Endothelial cell of umbilical vein (primary cell): ENCODE data around the gene NCSTN. TPM values are rescaled to one million over a fixed set of nuclear protein-coding genes. Genes with fewer than 3 reads are reported as not detected.

Experiments
- BruUV-seq: library from RNA; stranded (reverse); fragments of 400-500 nt; replicated peaks from 2 replicates; lab custom pipeline; 2021; lab: Mats Ljungman, UMichigan
- CTCF ChIA-PET: fragments of 300-600, 350-600 bp; sonication (Branson Sonifier 250); formaldehyde crosslinking; loops from one replicate; lab custom pipeline; 2021; ENCODE audit warnings: antibody characterized with exemption, inconsistent platforms; lab: Charles Lee
- POLR2A ChIA-PET: fragments of 300-600, 350-600 bp; sonication (Branson Sonifier 250); formaldehyde crosslinking; loops from one replicate; lab custom pipeline; 2021; ENCODE audit warnings: antibody characterized with exemption, inconsistent platforms; lab: Charles Lee
- DNase-seq: peaks from one replicate; pipeline ENCODE4 v3.0.0-alpha.2; 2011; ENCODE audit warnings: low read depth, low spot score
- FAIRE-seq: peaks from 2 replicates; lab custom pipeline; 2011; peaks lifted over from hg19 to GRCh38; lab: Jason Lieb, UNC
- H2AFZ ChIP-seq: 2 replicates; pipeline ENCODE4 v1.6.0; 2012; ENCODE audit warnings: low read depth, low read length, control low read depth, inconsistent platforms
- H3K27ac ChIP-seq: 2 replicates; pipeline ENCODE4 v1.5.1; 2011; ENCODE audit warnings: low read depth, mild to moderate bottlenecking, control low read depth, low read length, moderate library complexity; ENCODE audit not compliant: insufficient read depth
- H3K27me3 ChIP-seq, 2 experiments: 2 replicates each; pipeline versions ENCODE4 v1.6.0 to v1.6.1; 2011; ENCODE audit warnings: low read length in 2 of 2, mixed read lengths in 1 of 2; ENCODE audit not compliant: control insufficient read depth in 2 of 2, insufficient read depth in 2 of 2
- H3K36me3 ChIP-seq, 2 experiments: 2 replicates in 1 of 2; 3 replicates in 1 of 2; pipeline ENCODE4 v1.5.1; 2011; ENCODE audit warnings: low read length in 2 of 2, mild to moderate bottlenecking in 1 of 2, moderate library complexity in 1 of 2; ENCODE audit not compliant: control insufficient read depth in 2 of 2, insufficient read depth in 2 of 2; ENCODE audit errors: extremely low read depth in 1 of 2
- H3K4me1 ChIP-seq: 3 replicates; pipeline ENCODE4 v1.5.1; 2011; ENCODE audit warnings: mild to moderate bottlenecking, low read length; ENCODE audit not compliant: control insufficient read depth, insufficient read depth; ENCODE audit errors: extremely low read depth
- H3K4me2 ChIP-seq: 2 replicates; pipeline ENCODE4 v1.6.1; 2011; ENCODE audit warnings: low read length, control low read depth, mixed read lengths; ENCODE audit not compliant: insufficient read depth
- H3K4me3 ChIP-seq, 3 experiments: fragments of 200-600 bp in 1 of 3; sonication (generic), shearing (Covaris generic) in 1 of 3; replicated peaks in 1 of 3; 2 replicates each; pipeline ENCODE4 v1.5.1; 2011 to 2016; ENCODE audit warnings: control low read depth in 3 of 3, low read length in 3 of 3, mild to moderate bottlenecking in 2 of 3, inconsistent platforms in 1 of 3, low read depth in 1 of 3, moderate library complexity in 1 of 3; ENCODE audit not compliant: insufficient read depth in 1 of 3
- H3K79me2 ChIP-seq: 2 replicates; pipeline ENCODE4 v1.6.0; 2012; ENCODE audit warnings: low read length, inconsistent platforms; ENCODE audit not compliant: control insufficient read depth, insufficient read depth
- H3K9ac ChIP-seq: replicated peaks from 2 replicates; pipeline ENCODE3; 2011; ENCODE audit warnings: low read length, control low read depth; ENCODE audit not compliant: insufficient read depth; ENCODE audit errors: extremely low read depth
- H3K9me1 ChIP-seq: replicated peaks from 3 replicates; pipeline ENCODE4 v1.6.0; 2011; ENCODE audit warnings: mild to moderate bottlenecking, low read length; ENCODE audit not compliant: control insufficient read depth, insufficient read depth; ENCODE audit errors: extremely low read depth
- H3K9me3 ChIP-seq: replicated peaks from 2 replicates; pipeline ENCODE4 v1.5.1; 2012; ENCODE audit warnings: low read length, inconsistent platforms; ENCODE audit not compliant: control insufficient read depth, insufficient read depth
- H4K20me1 ChIP-seq: replicated peaks from 2 replicates; pipeline ENCODE3; 2011; ENCODE audit warnings: mild to moderate bottlenecking, low read length; ENCODE audit not compliant: control insufficient read depth, insufficient read depth; ENCODE audit errors: extremely low read depth
- CTCF ChIP-seq, 2 donors: IDR thresholded peaks; 1 replicate in 1 of 2; 2 replicates in 1 of 2; pipeline ENCODE4 v1.5.1; 2011; ENCODE audit warnings: low read length in 2 of 2, mild to moderate bottlenecking in 2 of 2, moderate library complexity in 2 of 2, control low read depth in 1 of 2, inconsistent platforms in 1 of 2, low read depth in 1 of 2; ENCODE audit not compliant: insufficient read depth in 1 of 2; ENCODE audit errors: extremely low read depth in 1 of 2
- EZH2 ChIP-seq: IDR thresholded peaks from 2 replicates; pipeline ENCODE4 v1.6.1; 2012; ENCODE audit warnings: borderline replicate concordance, low read depth, mild to moderate bottlenecking, moderate library complexity, low read length, inconsistent platforms; ENCODE audit not compliant: severe bottlenecking
- FOS ChIP-seq: IDR thresholded peaks from 2 replicates; pipeline ENCODE4 v1.6.1; 2011; ENCODE audit warnings: mild to moderate bottlenecking, low read length, moderate library complexity, borderline replicate concordance; ENCODE audit not compliant: insufficient read depth
- GATA2 ChIP-seq: IDR thresholded peaks from 2 replicates; pipeline ENCODE4 v1.7.0; 2011; ENCODE audit warnings: low read depth, mild to moderate bottlenecking, moderate library complexity, mixed read lengths, low read length; ENCODE audit not compliant: insufficient read length, insufficient read depth
- JUN ChIP-seq: IDR thresholded peaks from 2 replicates; pipeline ENCODE4 v1.6.1; 2011; ENCODE audit warnings: borderline replicate concordance, low read depth; ENCODE audit not compliant: insufficient read length, insufficient read depth
- MYC ChIP-seq: IDR thresholded peaks from one replicate; pipeline ENCODE4 v1.6.1; 2011; ENCODE audit warnings: mild to moderate bottlenecking, low read depth, low read length
- POLR2A ChIP-seq: IDR thresholded peaks from 2 replicates; pipeline ENCODE4 v1.6.1; 2012; ENCODE audit warnings: low read depth, mild to moderate bottlenecking, control low read depth, low read length
- POLR2AphosphoS5 ChIP-seq: IDR thresholded peaks from 2 replicates; pipeline ENCODE4 v1.6.1; 2012; ENCODE audit warnings: low read depth, mild to moderate bottlenecking, control low read depth, low read length, moderate library complexity; ENCODE audit not compliant: insufficient read depth
- dilution Hi-C: fragments of 300-500 bp; cut with MboI; formaldehyde crosslinking; loops from one replicate; pipeline ENCODE4 v1.15.0; 2019; ENCODE audit warnings: low sequenced_read_pairs; ENCODE audit not compliant: extremely low pct_ligation_motif_present
- intact Hi-C: fragments of 100-400 bp; cut with micrococcal nuclease; formaldehyde crosslinking; loops from one replicate; pipeline ENCODE4 v1.10.0; 2022
- polyA plus RNA-seq, 4 experiments: library from polyadenylated mRNA; depleted of rRNA in 3 of 4; stranded (reverse) in 3 of 4; unstranded in 1 of 4; fragments of >200 nt; gene quantifications; 2 replicates each; pipeline versions ENCODE4 v1.2.1 to v1.2.3, GENCODE V29; 2011 to 2012; ENCODE audit warnings: missing spikeins in 1 of 4
- total RNA-seq: library from RNA; stranded (reverse); gene quantifications from 2 replicates; pipeline ENCODE4 v1.2.3, GENCODE V29; 2021
- TF ChIP-seq, protein P1 (sequence below): IDR thresholded peaks from 2 replicates; pipeline ENCODE4 v1.6.1; 2011; ENCODE audit not compliant: insufficient read depth, insufficient read length

NCSTN gene
- total and polyA plus RNA-seq, 2 donors (not counting 3 experiments of a cell fraction or from before 2014, with no cell fraction given): 92.5 to 199 TPM

DNA sequence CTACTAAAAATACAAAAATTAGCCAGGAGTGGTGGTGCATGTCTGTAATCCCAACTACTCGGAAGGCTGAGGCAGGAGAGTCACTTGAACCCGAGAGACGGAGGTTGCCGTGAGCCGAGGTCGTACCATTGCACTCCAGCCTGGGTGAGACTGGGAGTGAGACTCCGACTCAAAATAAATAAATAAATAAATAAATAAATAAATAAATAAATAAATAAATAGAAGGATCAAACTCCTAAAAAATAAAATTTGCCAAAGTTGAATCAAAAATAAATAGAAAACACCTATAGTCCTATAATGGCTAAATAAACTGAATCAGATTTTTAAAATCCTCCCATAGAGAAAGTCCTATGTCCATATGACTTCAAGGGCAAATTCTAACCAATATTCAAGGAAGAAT lies 43.0 kb upstream of the NCSTN start:
- H3K79me2 ChIP-seq: no peaks in the 10 kb centered on the region
- no peak overlapping the region for H3K27ac ChIP-seq
- no peak overlapping the region for H2AFZ ChIP-seq
- no peak for TF ChIP-seq JUN
- TF ChIP-seq POLR2A: no peak
- no peak for TF ChIP-seq EZH2
- no peak for TF ChIP-seq CTCF (IDR thresholded peaks at IDR 0.05; ENCODE audit: extremely low read depth in 1 of 2, insufficient read depth in 1 of 2, low read depth in 1 of 2, low read length in 2 of 2)
- TF ChIP-seq FOS: no peak
- no peak for TF ChIP-seq POLR2AphosphoS5
- TF ChIP-seq GATA2: no peak
- TF ChIP-seq MYC: no peak
- TF ChIP-seq, protein P1, sequence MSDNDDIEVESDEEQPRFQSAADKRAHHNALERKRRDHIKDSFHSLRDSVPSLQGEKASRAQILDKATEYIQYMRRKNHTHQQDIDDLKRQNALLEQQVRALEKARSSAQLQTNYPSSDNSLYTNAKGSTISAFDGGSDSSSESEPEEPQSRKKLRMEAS: no peak
- CTCF ChIA-PET: interaction anchor here (0.8 to 5.2 kb wide), 3 partner anchors 8 to 107 kb away, joined by 3 to 35 read pairs (median 5); no protein-coding TSS in a partner anchor
- peaks cover 28 to 34% of the 10 kb centered on the region in 2 experiments for H3K36me3 ChIP-seq
- FAIRE-seq (no peak), DNase-seq (no peak)
- no peak overlapping the region for H3K9ac ChIP-seq
- intact Hi-C loops: no loop called here
- H3K4me1 ChIP-seq: no peaks in the 10 kb centered on the region
- no peaks in the 10 kb centered on the region for H3K9me1 ChIP-seq
- no peaks in the 10 kb centered on the region for H3K9me3 ChIP-seq
- POLR2A ChIA-PET: no interaction called here
- no peaks in the 10 kb centered on the region for H4K20me1 ChIP-seq
- no peak overlapping the region for H3K4me2 ChIP-seq
- no TSS peak for BruUV-seq
- no peak overlapping the region for H3K4me3 ChIP-seq
- no peaks in the 10 kb centered on the region for H3K27me3 ChIP-seq
- dilution Hi-C loops: no loop called here
